Measurements from ENCODE around the gene NUDCD3. TPM values are rescaled to one million over a fixed set of nuclear protein-coding genes. Genes with fewer than 3 reads are reported as not detected.

The NUDCD3 gene
- total and polyA plus RNA-seq, 4 donors: 15.4 to 30.7 (median 24.3) TPM

- no peaks in the 10 kb centered on the region for H3K9me3 ChIP-seq (ENCODE audit: control insufficient read depth in 4 of 4, low read length in 3 of 4)
- H3K27me3 ChIP-seq (ENCODE audit: control insufficient read depth in 4 of 4, insufficient read depth in 4 of 4, low read length in 3 of 4): no peaks in the 10 kb centered on the region
- WGBS: 94% methylated on average over 3 of the region's 3 CpGs
- no peaks in the 10 kb centered on the region for H3K36me3 ChIP-seq (ENCODE audit: control insufficient read depth in 4 of 4, insufficient read depth in 3 of 4, low read depth in 1 of 4, low read length in 3 of 4)
- TF ChIP-seq HNF4G (IDR thresholded peaks at IDR 0.05) (no peak), ZBTB33 (IDR thresholded peaks at IDR 0.05) (no peak), RXRA (IDR thresholded peaks at IDR 0.05) (no peak), SP1 (IDR thresholded peaks at IDR 0.05) (no peak), EGR1 (IDR thresholded peaks at IDR 0.05; ENCODE audit: low read depth in 2 of 2) (no peak)
- TF ChIP-seq, protein P1, sequence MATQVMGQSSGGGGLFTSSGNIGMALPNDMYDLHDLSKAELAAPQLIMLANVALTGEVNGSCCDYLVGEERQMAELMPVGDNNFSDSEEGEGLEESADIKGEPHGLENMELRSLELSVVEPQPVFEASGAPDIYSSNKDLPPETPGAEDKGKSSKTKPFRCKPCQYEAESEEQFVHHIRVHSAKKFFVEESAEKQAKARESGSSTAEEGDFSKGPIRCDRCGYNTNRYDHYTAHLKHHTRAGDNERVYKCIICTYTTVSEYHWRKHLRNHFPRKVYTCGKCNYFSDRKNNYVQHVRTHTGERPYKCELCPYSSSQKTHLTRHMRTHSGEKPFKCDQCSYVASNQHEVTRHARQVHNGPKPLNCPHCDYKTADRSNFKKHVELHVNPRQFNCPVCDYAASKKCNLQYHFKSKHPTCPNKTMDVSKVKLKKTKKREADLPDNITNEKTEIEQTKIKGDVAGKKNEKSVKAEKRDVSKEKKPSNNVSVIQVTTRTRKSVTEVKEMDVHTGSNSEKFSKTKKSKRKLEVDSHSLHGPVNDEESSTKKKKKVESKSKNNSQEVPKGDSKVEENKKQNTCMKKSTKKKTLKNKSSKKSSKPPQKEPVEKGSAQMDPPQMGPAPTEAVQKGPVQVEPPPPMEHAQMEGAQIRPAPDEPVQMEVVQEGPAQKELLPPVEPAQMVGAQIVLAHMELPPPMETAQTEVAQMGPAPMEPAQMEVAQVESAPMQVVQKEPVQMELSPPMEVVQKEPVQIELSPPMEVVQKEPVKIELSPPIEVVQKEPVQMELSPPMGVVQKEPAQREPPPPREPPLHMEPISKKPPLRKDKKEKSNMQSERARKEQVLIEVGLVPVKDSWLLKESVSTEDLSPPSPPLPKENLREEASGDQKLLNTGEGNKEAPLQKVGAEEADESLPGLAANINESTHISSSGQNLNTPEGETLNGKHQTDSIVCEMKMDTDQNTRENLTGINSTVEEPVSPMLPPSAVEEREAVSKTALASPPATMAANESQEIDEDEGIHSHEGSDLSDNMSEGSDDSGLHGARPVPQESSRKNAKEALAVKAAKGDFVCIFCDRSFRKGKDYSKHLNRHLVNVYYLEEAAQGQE (IDR thresholded peaks at IDR 0.05): no peak
- H3K9ac ChIP-seq (ENCODE audit: low read depth in 1 of 2, low read length in 2 of 2): no peak overlapping the region
- no peak overlapping the region for H3K4me3 ChIP-seq (ENCODE audit: low read depth in 1 of 3, low read length in 3 of 3)
- no peak for DNase-seq (ENCODE audit: low spot score)
- peaks cover 0 to 3% (median 3%) of the 10 kb centered on the region in 4 donors for H3K4me1 ChIP-seq (ENCODE audit: control insufficient read depth in 4 of 4, insufficient read depth in 4 of 4, low read length in 3 of 4)
- H3K27ac ChIP-seq (ENCODE audit: low read depth in 1 of 2, low read length in 2 of 2): no peak overlapping the region
These were observed 160.6 kb downstream of the NUDCD3 start for GRCh38 chr7:44329888-44330287.

Small RNAs within 50 kb of the gene (small RNA-seq; reads per million reads assigned to genes)
- not detected for gene RNU6-1097P

Other genes with a start within 250 kb of the NUDCD3 start
- gene CAMK2B, start 165.1 kb downstream of the NUDCD3 start, total RNA-seq: 1 to 10 TPM in 1 of 2 donors, not detected in 1; 2.2 TPM
- gene CAMK2B, start 165.1 kb downstream of the NUDCD3 start, polyA plus RNA-seq: 1 to 10 TPM; 2.1 to 3.3 TPM
- 10 to 100 TPM in 1 of 2 donors, 1 to 10 TPM in 1; 7.2 to 16.4 TPM for gene NPC1L1, start 50.7 kb upstream of the NUDCD3 start, total RNA-seq
- gene NPC1L1, start 50.7 kb upstream of the NUDCD3 start, polyA plus RNA-seq: 10 to 100 TPM; 14.2 to 22.1 TPM
- gene DDX56, start 83.2 kb upstream of the NUDCD3 start, total RNA-seq: 10 to 100 TPM; 24.3 to 42.1 TPM
- 10 to 100 TPM; 31.1 to 32.6 TPM for gene DDX56, start 83.2 kb upstream of the NUDCD3 start, polyA plus RNA-seq
- 10 to 100 TPM; 46.5 to 97.1 TPM for gene TMED4, start 91.6 kb upstream of the NUDCD3 start, total RNA-seq
- gene TMED4, start 91.6 kb upstream of the NUDCD3 start, polyA plus RNA-seq: 10 to 100 TPM; 26.9 to 47.4 TPM
- 10 to 100 TPM; 49.6 to 71.2 TPM for gene OGDH, start 116.0 kb upstream of the NUDCD3 start, total RNA-seq
- 10 to 100 TPM; 10.8 to 32.8 TPM for gene OGDH, start 116.0 kb upstream of the NUDCD3 start, polyA plus RNA-seq

All from liver (tissue), 10 donors.